ENCODE measurements around the gene LDLRAD3.

The LDLRAD3 gene

GRCh38 chr11:35912883-35913624 lies 30.8 kb upstream of the LDLRAD3 start:
- Histone ChIP-seq H3K4me1 (no peaks in the 10 kb centered on the region), H3K27me3 (ENCODE audit: low read depth) (no peaks in the 10 kb centered on the region), H3K4me3 (no peak overlapping the region), H3K36me3 (replicated peaks) (no peaks in the 10 kb centered on the region), H3K9me3 (no peaks in the 10 kb centered on the region)
- DNase-seq (ENCODE audit: low spot score in 2 of 2) = no peak
- in situ Hi-C loops (cut with MboI; ENCODE audit: low sequenced_read_pairs) = no loop called here

GRCh38 chr11:35914816-35915215 lies 29.0 kb upstream of the LDLRAD3 start:
- no peaks in the 10 kb centered on the region for H3K36me3 ChIP-seq (replicated peaks)
- no peaks in the 10 kb centered on the region for H3K9me3 ChIP-seq
- H3K4me3 ChIP-seq = no peak overlapping the region
- H3K4me1 ChIP-seq = peaks cover 9% of the 10 kb centered on the region
- in situ Hi-C loops (cut with MboI; ENCODE audit: low sequenced_read_pairs) = no loop called here
- no peaks in the 10 kb centered on the region for H3K27me3 ChIP-seq (ENCODE audit: low read depth)
- DNase-seq (ENCODE audit: low spot score in 2 of 2) = no peak

GRCh38 chr11:35916270-35916669 lies 27.6 kb upstream of the LDLRAD3 start:
- in situ Hi-C loops (cut with MboI; ENCODE audit: low sequenced_read_pairs) = no loop called here
- no peak for DNase-seq (ENCODE audit: low spot score in 2 of 2)
- no peaks in the 10 kb centered on the region for H3K9me3 ChIP-seq
- H3K4me1 ChIP-seq = peaks cover 9% of the 10 kb centered on the region
- H3K27me3 ChIP-seq (ENCODE audit: low read depth) = no peaks in the 10 kb centered on the region
- no peak overlapping the region for H3K4me3 ChIP-seq
- no peaks in the 10 kb centered on the region for H3K36me3 ChIP-seq (replicated peaks)

- Histone ChIP-seq H3K36me3 (replicated peaks) (no peaks in the 10 kb centered on the region), H3K4me1 (peaks cover 9% of the 10 kb centered on the region), H3K27me3 (ENCODE audit: low read depth) (no peaks in the 10 kb centered on the region), H3K9me3 (no peaks in the 10 kb centered on the region), H3K4me3 (no peak overlapping the region)
- no peak for DNase-seq (ENCODE audit: low spot score in 2 of 2)
- in situ Hi-C loops (cut with MboI; ENCODE audit: low sequenced_read_pairs) = no loop called here
Observed at GRCh38 chr11:35917676-35918075, 26.2 kb upstream of the LDLRAD3 start.

- in situ Hi-C loops (cut with MboI; ENCODE audit: low sequenced_read_pairs) = no loop called here
- H3K9me3 ChIP-seq = no peaks in the 10 kb centered on the region
- no peaks in the 10 kb centered on the region for H3K36me3 ChIP-seq (replicated peaks)
- DNase-seq (ENCODE audit: low spot score in 2 of 2) = no peak
- H3K4me3 ChIP-seq = no peak overlapping the region
- H3K27me3 ChIP-seq (ENCODE audit: low read depth) = 0 out of 2 replicates have a peak, but pooled peaks cover under 1% of the 10 kb centered on the region
- peaks cover 9% of the 10 kb centered on the region for H3K4me1 ChIP-seq
Observed at GRCh38 chr11:35918716-35919115, 25.1 kb upstream of the LDLRAD3 start.

- Histone ChIP-seq H3K4me1 (peaks cover 9% of the 10 kb centered on the region), H3K27me3 (ENCODE audit: low read depth) (0 out of 2 replicates have a peak, but pooled peaks cover 3% of the 10 kb centered on the region), H3K9me3 (no peaks in the 10 kb centered on the region), H3K36me3 (replicated peaks) (no peaks in the 10 kb centered on the region), H3K4me3 (no peak overlapping the region)
- in situ Hi-C loops (cut with MboI; ENCODE audit: low sequenced_read_pairs) = no loop called here
- DNase-seq (ENCODE audit: low spot score in 2 of 2) = peak; percentile 29 to 66
Observed at GRCh38 chr11:35919244-35919643, 24.6 kb upstream of the LDLRAD3 start.

- H3K4me1 ChIP-seq = peaks cover 9% of the 10 kb centered on the region
- H3K4me3 ChIP-seq = no peak overlapping the region
- H3K9me3 ChIP-seq = no peaks in the 10 kb centered on the region
- in situ Hi-C loops (cut with MboI; ENCODE audit: low sequenced_read_pairs) = no loop called here
- H3K27me3 ChIP-seq (ENCODE audit: low read depth) = 0 out of 2 replicates have a peak, but pooled peaks cover 3% of the 10 kb centered on the region
- H3K36me3 ChIP-seq (replicated peaks) = no peaks in the 10 kb centered on the region
- DNase-seq (ENCODE audit: low spot score in 2 of 2) = no peak
Observed at GRCh38 chr11:35923452-35923851, 20.4 kb upstream of the LDLRAD3 start.

- no peaks in the 10 kb centered on the region for H3K9me3 ChIP-seq
- in situ Hi-C loops (cut with MboI; ENCODE audit: low sequenced_read_pairs) = no loop called here
Observed at GRCh38 chr11:35924811-35925210, 19.1 kb upstream of the LDLRAD3 start.

GRCh38 chr11:35927104-35927503 lies 16.8 kb upstream of the LDLRAD3 start:
- no peak for DNase-seq (ENCODE audit: low spot score in 2 of 2)
- no peak overlapping the region for H3K4me3 ChIP-seq
- 0 out of 2 replicates have a peak, but pooled peaks cover 3% of the 10 kb centered on the region for H3K27me3 ChIP-seq (ENCODE audit: low read depth)
- H3K4me1 ChIP-seq = no peaks in the 10 kb centered on the region
- H3K9me3 ChIP-seq = no peaks in the 10 kb centered on the region
- in situ Hi-C loops (cut with MboI; ENCODE audit: low sequenced_read_pairs) = no loop called here
- H3K36me3 ChIP-seq (replicated peaks) = no peaks in the 10 kb centered on the region

More at GRCh38 chr11:35924811-35925210, 19.1 kb upstream of the LDLRAD3 start:
- no peak overlapping the region for H3K4me3 ChIP-seq
- H3K36me3 ChIP-seq (replicated peaks) = no peaks in the 10 kb centered on the region
- H3K4me1 ChIP-seq = peaks cover under 1% of the 10 kb centered on the region
- 0 out of 2 replicates have a peak, but pooled peaks cover 3% of the 10 kb centered on the region for H3K27me3 ChIP-seq (ENCODE audit: low read depth)
- no peak for DNase-seq (ENCODE audit: low spot score in 2 of 2)

- in situ Hi-C loops (cut with MboI; ENCODE audit: low sequenced_read_pairs) = no loop called here
- Histone ChIP-seq H3K36me3 (replicated peaks) (no peaks in the 10 kb centered on the region), H3K4me1 (no peaks in the 10 kb centered on the region), H3K9me3 (no peaks in the 10 kb centered on the region), H3K4me3 (no peak overlapping the region), H3K27me3 (ENCODE audit: low read depth) (peaks cover 5% of the 10 kb centered on the region; the same call in 1 of the 2 replicates)
- DNase-seq (ENCODE audit: low spot score in 2 of 2) = no peak
Observed at GRCh38 chr11:35927682-35928081, 16.2 kb upstream of the LDLRAD3 start.

- no peaks in the 10 kb centered on the region for H3K36me3 ChIP-seq (replicated peaks)
- in situ Hi-C loops (cut with MboI; ENCODE audit: low sequenced_read_pairs) = no loop called here
- DNase-seq (ENCODE audit: low spot score in 2 of 2) = no peak
Observed at GRCh38 chr11:35928688-35929395, 15.0 kb upstream of the LDLRAD3 start.

GRCh38 chr11:35930466-35930865 lies 13.4 kb upstream of the LDLRAD3 start:
- peaks cover 2% of the 10 kb centered on the region; the same call in 1 of the 2 replicates for H3K27me3 ChIP-seq (ENCODE audit: low read depth)
- H3K4me3 ChIP-seq = no peak overlapping the region
- no peaks in the 10 kb centered on the region for H3K36me3 ChIP-seq (replicated peaks)
- no peaks in the 10 kb centered on the region for H3K4me1 ChIP-seq
- no peak for DNase-seq (ENCODE audit: low spot score in 2 of 2)
- H3K9me3 ChIP-seq = no peaks in the 10 kb centered on the region
- in situ Hi-C loops (cut with MboI; ENCODE audit: low sequenced_read_pairs) = no loop called here

More at GRCh38 chr11:35928688-35929395, 15.0 kb upstream of the LDLRAD3 start:
- Histone ChIP-seq H3K4me3 (no peak overlapping the region), H3K27me3 (ENCODE audit: low read depth) (peaks cover 4% of the 10 kb centered on the region; the same call in 1 of the 2 replicates), H3K4me1 (no peaks in the 10 kb centered on the region), H3K9me3 (no peaks in the 10 kb centered on the region)

GRCh38 chr11:35932121-35932520 lies 11.7 kb upstream of the LDLRAD3 start:
- Histone ChIP-seq H3K4me3 (no peak overlapping the region), H3K27me3 (ENCODE audit: low read depth) (peaks cover 2% of the 10 kb centered on the region; the same call in 1 of the 2 replicates), H3K4me1 (no peaks in the 10 kb centered on the region), H3K36me3 (replicated peaks) (no peaks in the 10 kb centered on the region), H3K9me3 (no peaks in the 10 kb centered on the region)
- in situ Hi-C loops (cut with MboI; ENCODE audit: low sequenced_read_pairs) = no loop called here
- DNase-seq (ENCODE audit: low spot score in 2 of 2) = no peak

GRCh38 chr11:35932681-35933319 lies 11.1 kb upstream of the LDLRAD3 start:
- Histone ChIP-seq H3K9me3 (no peaks in the 10 kb centered on the region), H3K27me3 (ENCODE audit: low read depth) (peaks cover 4% of the 10 kb centered on the region), H3K36me3 (replicated peaks) (no peaks in the 10 kb centered on the region), H3K4me1 (no peaks in the 10 kb centered on the region), H3K4me3 (no peak overlapping the region)
- in situ Hi-C loops (cut with MboI; ENCODE audit: low sequenced_read_pairs) = no loop called here
- DNase-seq (ENCODE audit: low spot score in 2 of 2) = no peak
